HUES6 (cell line): ENCODE results near the gene FBXO48.

ENCODE experiments used
- H3K27ac ChIP-seq: 2 replicates; pipeline ENCODE4 v1.7.0; 2013; ENCODE audit warnings: low read depth, mild to moderate bottlenecking, low read length, inconsistent platforms
- H3K27me3 ChIP-seq: 2 replicates; pipeline ENCODE4 v1.6.1; 2013; ENCODE audit warnings: low read length; ENCODE audit not compliant: control insufficient read depth, insufficient read depth
- H3K36me3 ChIP-seq: 2 replicates; pipeline ENCODE4 v1.6.1; 2013; ENCODE audit warnings: low read length; ENCODE audit not compliant: control insufficient read depth, insufficient read depth
- H3K4me1 ChIP-seq: 2 replicates; pipeline ENCODE4 v1.6.1; 2013; ENCODE audit warnings: low read length; ENCODE audit not compliant: control insufficient read depth, insufficient read depth
- H3K4me3 ChIP-seq: 2 replicates; pipeline ENCODE4 v1.5.1; 2013; ENCODE audit warnings: low read depth, low read length
- H3K9ac ChIP-seq: one replicate; pipeline ENCODE4 v1.6.1; 2013; ENCODE audit warnings: mild to moderate bottlenecking, low read length
- H3K9me3 ChIP-seq: 2 replicates; pipeline ENCODE4 v1.6.1; 2013; ENCODE audit warnings: low read depth, low read length; ENCODE audit not compliant: control insufficient read depth, insufficient read depth

The FBXO48 gene

DNA sequence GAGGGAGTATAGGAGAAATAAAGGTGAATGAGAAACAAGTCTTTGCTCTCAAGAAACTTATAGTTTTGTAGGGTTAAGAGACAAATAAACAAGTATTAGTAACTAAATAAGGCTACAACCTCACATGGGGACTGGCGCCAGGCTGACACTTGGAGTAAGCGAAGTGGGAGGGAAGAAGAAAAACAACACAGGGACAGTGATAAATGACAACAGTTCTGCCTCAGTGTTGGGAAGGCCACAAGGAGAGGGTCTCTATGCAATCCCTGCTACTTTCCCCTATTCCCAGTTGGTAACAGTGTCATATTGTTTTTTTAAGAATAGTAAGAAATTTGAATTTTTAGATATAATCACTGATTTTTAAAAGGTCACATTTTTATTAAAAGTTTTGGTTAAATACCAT is 4.3 kb upstream of the FBXO48 start:
- Histone ChIP-seq H3K36me3 (no peaks in the 10 kb centered on the region), H3K9ac (no peak overlapping the region), H3K27ac (peak overlapping the region; percentile 43; the same call in 1 of the 2 replicates), H3K4me3 (no peak overlapping the region), H3K27me3 (no peaks in the 10 kb centered on the region), H3K9me3 (no peaks in the 10 kb centered on the region), H3K4me1 (peaks cover 11% of the 10 kb centered on the region)

DNA sequence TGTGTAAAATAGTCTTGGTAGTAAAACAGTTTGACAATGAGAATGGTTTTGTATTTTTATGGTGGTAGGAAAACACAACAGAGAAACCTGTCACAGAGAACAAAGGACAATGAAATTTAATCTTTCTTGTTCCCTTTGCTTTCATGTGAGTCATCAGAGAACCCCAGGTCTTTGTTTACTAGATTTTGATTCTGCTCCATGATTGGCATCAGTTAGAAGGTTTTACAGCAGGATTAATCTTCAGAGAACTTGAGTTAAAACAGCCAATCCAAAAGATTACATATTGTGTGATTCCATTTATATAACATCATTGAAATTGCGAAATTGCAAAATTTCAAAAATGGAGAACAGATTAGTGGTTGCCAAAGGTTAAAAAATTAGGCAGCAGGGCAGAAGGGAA is 2.8 kb upstream of the FBXO48 start:
- peaks cover 15% of the 10 kb centered on the region for H3K4me1 ChIP-seq
- no peaks in the 10 kb centered on the region for H3K9me3 ChIP-seq
- no peak overlapping the region for H3K27ac ChIP-seq
- H3K27me3 ChIP-seq = no peaks in the 10 kb centered on the region
- no peaks in the 10 kb centered on the region for H3K36me3 ChIP-seq
- H3K9ac ChIP-seq = no peak overlapping the region
- no peak overlapping the region for H3K4me3 ChIP-seq

DNA sequence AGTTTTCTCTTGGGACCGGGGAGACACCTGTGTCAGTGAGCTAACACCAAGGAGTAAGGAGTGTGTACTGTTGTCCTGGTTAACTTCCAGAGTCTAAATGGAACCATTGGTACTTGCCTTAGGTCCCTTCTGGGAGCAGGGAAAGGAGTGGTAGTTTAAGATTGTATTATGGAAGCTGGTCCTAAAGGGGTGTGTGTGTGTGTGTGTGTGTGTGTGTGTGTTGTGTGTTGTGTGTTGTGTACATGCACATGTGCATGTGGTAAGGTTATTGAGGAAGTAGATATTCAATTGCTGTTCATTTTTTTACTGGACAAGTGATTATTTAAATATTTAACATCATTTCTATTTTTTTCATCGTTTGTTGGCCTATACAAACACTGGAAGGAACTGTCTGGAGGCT is 1.7 kb upstream of the FBXO48 start:
- Histone ChIP-seq H3K4me3 (peak overlapping the region; percentile 86), H3K4me1 (peaks cover 15% of the 10 kb centered on the region), H3K9me3 (no peaks in the 10 kb centered on the region), H3K9ac (peak overlapping the region; percentile 45), H3K27ac (no peak overlapping the region), H3K36me3 (no peaks in the 10 kb centered on the region), H3K27me3 (no peaks in the 10 kb centered on the region)

GRCh38 chr2:68466778-68467076 is 367 bp downstream of the FBXO48 start:
- peak overlapping the region; percentile 86 for H3K4me3 ChIP-seq
- H3K27me3 ChIP-seq = no peaks in the 10 kb centered on the region
- H3K4me1 ChIP-seq = peaks cover 15% of the 10 kb centered on the region
- H3K9ac ChIP-seq = peak overlapping the region; percentile 83
- H3K36me3 ChIP-seq = no peaks in the 10 kb centered on the region
- H3K27ac ChIP-seq = peak overlapping the region; percentile 6; the same call in 1 of the 2 replicates
- H3K9me3 ChIP-seq = no peaks in the 10 kb centered on the region

DNA sequence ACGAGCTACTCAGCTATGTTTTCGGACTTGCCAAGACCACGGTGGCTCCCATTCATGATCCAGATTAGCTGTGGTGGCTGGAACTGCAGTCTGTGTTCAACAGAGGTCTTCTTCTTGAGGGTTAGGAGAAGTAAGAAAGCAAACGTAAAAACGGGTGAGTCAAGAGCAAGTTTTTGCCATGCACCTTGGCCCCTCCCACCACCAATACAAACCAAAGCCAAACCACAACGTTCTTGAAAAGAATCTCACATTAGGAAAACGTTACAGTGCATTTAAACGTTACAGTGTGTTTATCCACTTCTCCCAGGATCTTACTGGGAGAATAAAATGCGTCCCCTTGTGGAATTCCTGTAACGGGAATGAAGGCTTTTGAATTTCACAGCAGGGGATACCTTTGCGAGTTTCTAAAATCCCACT is 725 bp downstream of the FBXO48 start:
- Histone ChIP-seq H3K9ac (peak overlapping the region; percentile 83), H3K4me1 (peaks cover 15% of the 10 kb centered on the region), H3K27me3 (no peaks in the 10 kb centered on the region), H3K36me3 (no peaks in the 10 kb centered on the region), H3K27ac (peak overlapping the region; percentile 6; the same call in 1 of the 2 replicates), H3K4me3 (peak overlapping the region; percentile 86), H3K9me3 (no peaks in the 10 kb centered on the region)

GRCh38 chr2:68465081-68465916 is 1.8 kb downstream of the FBXO48 start:
- Histone ChIP-seq H3K9ac (no peak overlapping the region), H3K4me1 (peaks cover 15% of the 10 kb centered on the region), H3K36me3 (no peaks in the 10 kb centered on the region), H3K27ac (no peak overlapping the region), H3K27me3 (no peaks in the 10 kb centered on the region), H3K9me3 (no peaks in the 10 kb centered on the region), H3K4me3 (no peak overlapping the region)

GRCh38 chr2:68464651-68465050 is 2.4 kb downstream of the FBXO48 start:
- no peak overlapping the region for H3K4me3 ChIP-seq

DNA sequence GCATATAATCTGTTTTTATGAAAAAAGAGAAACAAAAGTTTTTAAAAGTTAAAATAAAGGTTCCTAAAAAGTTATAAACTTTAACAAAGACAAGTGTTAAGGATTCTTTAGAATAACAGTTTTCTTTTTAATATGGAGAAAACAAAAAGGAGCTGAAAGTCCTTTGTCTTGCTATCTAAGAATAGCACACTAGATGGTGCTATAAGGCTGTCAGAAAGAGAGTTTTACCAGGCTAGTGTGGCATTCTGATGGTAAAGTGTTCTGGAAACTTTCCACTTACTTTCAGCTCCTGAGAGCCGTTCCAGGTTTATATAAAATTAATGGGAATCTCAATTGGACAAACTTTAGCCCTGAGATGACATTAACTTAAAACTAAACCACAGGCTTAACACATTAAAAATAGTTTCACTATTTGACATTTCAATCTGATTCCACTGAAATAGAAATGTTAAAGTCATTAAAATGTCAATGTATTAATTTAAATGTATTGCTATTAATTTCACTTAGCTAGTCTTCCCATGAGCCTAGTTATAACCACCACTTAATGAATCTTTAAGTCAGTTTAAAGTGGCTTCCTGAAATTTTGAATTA is 3.7 kb downstream of the FBXO48 start:
- no peak overlapping the region for H3K9ac ChIP-seq
- H3K9me3 ChIP-seq = no peaks in the 10 kb centered on the region
- H3K27ac ChIP-seq = no peak overlapping the region
- no peak overlapping the region for H3K4me3 ChIP-seq
- peaks cover 6% of the 10 kb centered on the region for H3K4me1 ChIP-seq
- no peaks in the 10 kb centered on the region for H3K27me3 ChIP-seq
- H3K36me3 ChIP-seq = no peaks in the 10 kb centered on the region

More at GRCh38 chr2:68464651-68465050, 2.4 kb downstream of the FBXO48 start:
- peaks cover 15% of the 10 kb centered on the region for H3K4me1 ChIP-seq
- no peak overlapping the region for H3K27ac ChIP-seq
- H3K9me3 ChIP-seq = no peaks in the 10 kb centered on the region
- no peaks in the 10 kb centered on the region for H3K36me3 ChIP-seq
- H3K9ac ChIP-seq = no peak overlapping the region
- no peaks in the 10 kb centered on the region for H3K27me3 ChIP-seq

DNA sequence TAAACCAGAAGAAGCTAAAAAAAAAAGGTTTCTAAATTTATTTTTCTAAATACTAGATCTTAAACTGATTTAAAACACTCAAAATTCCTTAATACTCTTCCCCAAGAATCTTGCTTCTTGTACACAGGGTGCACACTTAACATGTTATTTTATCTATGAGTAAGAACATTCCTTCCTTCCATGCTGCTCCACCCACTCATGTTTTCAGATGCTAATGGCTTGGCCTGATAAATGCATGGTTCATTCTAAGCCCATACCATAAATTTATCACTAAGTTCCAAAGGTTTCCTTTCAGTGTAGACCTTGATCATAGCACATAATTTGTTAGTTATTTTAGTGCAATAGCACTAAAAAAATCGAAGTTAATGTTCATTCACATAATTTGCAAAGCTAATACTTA is 8.1 kb downstream of the FBXO48 start:
- no peaks in the 10 kb centered on the region for H3K4me1 ChIP-seq
- no peak overlapping the region for H3K4me3 ChIP-seq
- H3K27me3 ChIP-seq = no peaks in the 10 kb centered on the region
- H3K9ac ChIP-seq = no peak overlapping the region
- no peak overlapping the region for H3K27ac ChIP-seq
- H3K36me3 ChIP-seq = no peaks in the 10 kb centered on the region
- no peaks in the 10 kb centered on the region for H3K9me3 ChIP-seq

GRCh38 chr2:68456198-68456597 is 10.9 kb downstream of the FBXO48 start:
- Histone ChIP-seq H3K4me1 (no peaks in the 10 kb centered on the region), H3K36me3 (no peaks in the 10 kb centered on the region), H3K9ac (no peak overlapping the region), H3K4me3 (no peak overlapping the region), H3K27me3 (no peaks in the 10 kb centered on the region), H3K9me3 (no peaks in the 10 kb centered on the region), H3K27ac (no peak overlapping the region)

GRCh38 chr2:68454719-68455118 is 12.4 kb downstream of the FBXO48 start:
- Histone ChIP-seq H3K4me3 (no peak overlapping the region), H3K27me3 (no peaks in the 10 kb centered on the region), H3K27ac (no peak overlapping the region), H3K9ac (no peak overlapping the region), H3K36me3 (no peaks in the 10 kb centered on the region), H3K9me3 (no peaks in the 10 kb centered on the region), H3K4me1 (no peaks in the 10 kb centered on the region)
